Measurements from ENCODE around the gene PDHX. TPM values are rescaled to one million over a fixed set of nuclear protein-coding genes. Genes with fewer than 3 reads are reported as not detected.

Gene PDHX
- total and polyA plus RNA-seq, 2 of the 4 experiments (the other 2 are of a cell fraction) = 19.8 to 26.7 TPM

- intact Hi-C loops (cut with micrococcal nuclease) (no loop called here), in situ Hi-C loops (cut with MboI; ENCODE audit: low sequenced_read_pairs) (no loop called here), dilution Hi-C loops (cut with HindIII; ENCODE audit: low sequenced_read_pairs, unreplicated experiment) (no loop called here)
- POLR2A ChIA-PET (ENCODE audit: unreplicated experiment) = interaction anchor here (0.6 kb wide), 1 partner anchor 275 kb away, joined by 3 read pairs; no protein-coding TSS in a partner anchor
- no peaks in the 10 kb centered on the region for H3K9me1 ChIP-seq (ENCODE audit: insufficient read depth, low read length)
- no peak overlapping the region for H2BK15ac ChIP-seq (ENCODE audit: low read depth, low read length)
- no peak overlapping the region for H3K18ac ChIP-seq (ENCODE audit: low read depth, low read length)
- no peak overlapping the region for H3K56ac ChIP-seq (ENCODE audit: extremely low read depth, insufficient read depth, low read length)
- no peak overlapping the region for H2BK5ac ChIP-seq (ENCODE audit: low read depth, low read length, poor library complexity, severe bottlenecking)
- H2AFZ ChIP-seq (replicated peaks; ENCODE audit: low read length, poor library complexity) = no peak overlapping the region
- H3K36me3 ChIP-seq (ENCODE audit: control insufficient read depth, insufficient read depth, low read length) = no peaks in the 10 kb centered on the region
- no peak overlapping the region for H2BK20ac ChIP-seq (ENCODE audit: low read depth, low read length)
- H3K4me3 ChIP-seq (ENCODE audit: insufficient read depth, low read depth, low read length) = no peak overlapping the region
- H4K20me1 ChIP-seq (ENCODE audit: insufficient read depth, low read length) = no peaks in the 10 kb centered on the region
- H3K27me3 ChIP-seq (ENCODE audit: control insufficient read depth, insufficient read depth, low read length) = no peaks in the 10 kb centered on the region; the same call in 1 of the 2 replicates
- H4K8ac ChIP-seq (ENCODE audit: low read depth in 2 of 2, low read length in 2 of 2) = no peak overlapping the region
- no peak overlapping the region for H3K27ac ChIP-seq (ENCODE audit: insufficient read depth, low read length)
- H2AK5ac ChIP-seq (ENCODE audit: low read depth, low read length) = no peak overlapping the region
- H4K5ac ChIP-seq (ENCODE audit: low read depth, low read length) = no peak overlapping the region
- DNase-seq (no peak), ATAC-seq (ENCODE audit: low read depth) (0 out of 2 replicates have a peak, but pooled peaks have one; percentile 21)
- H3K9me3 ChIP-seq (ENCODE audit: control insufficient read depth, insufficient read depth, low read length) = no peaks in the 10 kb centered on the region
- no peak overlapping the region for H4K91ac ChIP-seq (ENCODE audit: insufficient read depth, low read depth, low read length)
- H3K9ac ChIP-seq (ENCODE audit: low read depth, low read length) = no peak overlapping the region
- no peak overlapping the region for H3K23ac ChIP-seq (ENCODE audit: low read depth, low read length)
- H3K4me1 ChIP-seq (ENCODE audit: control insufficient read depth, insufficient read depth, low read length) = no peaks in the 10 kb centered on the region
- H3K4ac ChIP-seq (ENCODE audit: low read depth, low read length) = no peak overlapping the region
- BruUV-seq (replicated peaks) = no TSS peak
- no peaks in the 10 kb centered on the region for H3K79me1 ChIP-seq (ENCODE audit: low read depth in 1 of 2, low read length in 2 of 2)
- WGBS, 2 experiments (ENCODE audit: extremely low coverage in 2 of 2, insufficient read length in 1 of 2) = 73% methylated on average over 2 of the region's 3 CpGs; no CpG with 5 or more reads in 1 of the 2 experiments
- CTCF ChIA-PET = interaction anchor here (0.7 kb wide), 1 partner anchor 16 kb away, joined by 3 read pairs; no protein-coding TSS in a partner anchor
- no peak for TF ChIP-seq RCOR1 (IDR thresholded peaks at IDR 0.05; ENCODE audit: insufficient replicate concordance, low read length)
- no peak for TF ChIP-seq NFE2L2 (IDR thresholded peaks at IDR 0.05; ENCODE audit: low read depth, low read length)
- TF ChIP-seq CTCF (conservative IDR thresholded peaks at IDR 0.05; ENCODE audit: low read depth, low read length) = no peak
- no peak for TF ChIP-seq SMC3 (IDR thresholded peaks at IDR 0.05; ENCODE audit: low read depth, low read length)
- no peak for TF ChIP-seq POLR2A (IDR thresholded peaks at IDR 0.05; ENCODE audit: low read depth, low read length)
- no peak for TF ChIP-seq ELK1 (IDR thresholded peaks at IDR 0.05; ENCODE audit: borderline replicate concordance, low read depth, low read length)
- no peak for TF ChIP-seq RAD21 (IDR thresholded peaks at IDR 0.05; ENCODE audit: low read length)
- no peak for TF ChIP-seq CHD1 (IDR thresholded peaks at IDR 0.05; ENCODE audit: low read depth, low read length)
- no peak for TF ChIP-seq RFX5 (IDR thresholded peaks at IDR 0.05; ENCODE audit: low read depth, low read length)
- no peak for TF ChIP-seq MAFK (IDR thresholded peaks at IDR 0.05; ENCODE audit: low read depth, low read length)
- no peak for TF ChIP-seq FOS (IDR thresholded peaks at IDR 0.05; ENCODE audit: low read depth, low read length)
- no peak for TF ChIP-seq MAZ (IDR thresholded peaks at IDR 0.05; ENCODE audit: borderline replicate concordance, low read depth, low read length)
- TF ChIP-seq, protein P1, sequence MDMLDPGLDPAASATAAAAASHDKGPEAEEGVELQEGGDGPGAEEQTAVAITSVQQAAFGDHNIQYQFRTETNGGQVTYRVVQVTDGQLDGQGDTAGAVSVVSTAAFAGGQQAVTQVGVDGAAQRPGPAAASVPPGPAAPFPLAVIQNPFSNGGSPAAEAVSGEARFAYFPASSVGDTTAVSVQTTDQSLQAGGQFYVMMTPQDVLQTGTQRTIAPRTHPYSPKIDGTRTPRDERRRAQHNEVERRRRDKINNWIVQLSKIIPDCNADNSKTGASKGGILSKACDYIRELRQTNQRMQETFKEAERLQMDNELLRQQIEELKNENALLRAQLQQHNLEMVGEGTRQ (IDR thresholded peaks at IDR 0.05; ENCODE audit: low read depth, low read length) = no peak
- no peak for TF ChIP-seq CEBPB (IDR thresholded peaks at IDR 0.05; ENCODE audit: low read depth, low read length)
- no peak for TF ChIP-seq BHLHE40 (IDR thresholded peaks at IDR 0.05; ENCODE audit: low read depth, low read length)
- H3K4me2 ChIP-seq (ENCODE audit: low read depth, low read length) = no peak overlapping the region
- H3K14ac ChIP-seq (replicated peaks; ENCODE audit: low read depth, low read length) = no peak overlapping the region
- no peak overlapping the region for H2BK120ac ChIP-seq (ENCODE audit: low read depth, low read length)
- H2AK9ac ChIP-seq (replicated peaks; ENCODE audit: low read depth, low read length, poor library complexity) = no peak overlapping the region
These were observed 47.0 kb upstream of the PDHX start for GRCh38 chr11:34869425-34869824.
